NOMO-1 treated with DMSO at 0.1 percent for 48 hours (cell line): ENCODE data around the gene C19orf33.

Source experiments
- DNase-seq: peaks from one replicate; lab custom pipeline; 2025; ENCODE audit not compliant: unreplicated experiment; lab: John Stamatoyannopoulos, UW

The C19orf33 gene

GRCh38 chr19:38308006-38308766 lies 4.1 kb downstream of the C19orf33 start:
- no peak for DNase-seq

GRCh38 chr19:38308926-38309614 lies 5.0 kb downstream of the C19orf33 start:
- no peak for DNase-seq

- no peak for DNase-seq
Observed at GRCh38 chr19:38309615-38310278, 5.7 kb downstream of the C19orf33 start.

GRCh38 chr19:38310279-38310670 lies 6.2 kb downstream of the C19orf33 start:
- no peak for DNase-seq

- no peak for DNase-seq
Observed at GRCh38 chr19:38310986-38311385, 6.9 kb downstream of the C19orf33 start.

GRCh38 chr19:38315657-38316476 lies 11.8 kb downstream of the C19orf33 start, which contains the start of gene YIF1B:
YIF1B (minus strand) TSS chr19:38315947; CDS start chr19:38315917, 30 bp downstream.
- peak; percentile 97 for DNase-seq

GRCh38 chr19:38316477-38317067 lies 12.5 kb downstream of the C19orf33 start:
- no peak for DNase-seq

GRCh38 chr19:38317104-38317612 lies 13.1 kb downstream of the C19orf33 start:
- DNase-seq = peak; percentile 73

- no peak for DNase-seq
Observed at GRCh38 chr19:38318660-38319059, 14.6 kb downstream of the C19orf33 start.

GRCh38 chr19:38319421-38320258 lies 15.6 kb downstream of the C19orf33 start, which contains the start of gene KCNK6:
KCNK6 (plus strand) TSS chr19:38319845; CDS start chr19:38319951, 106 bp downstream.
- peak; percentile 20 for DNase-seq

- DNase-seq = no peak
Observed at GRCh38 chr19:38320969-38321339, 16.9 kb downstream of the C19orf33 start.

- no peak for DNase-seq
Observed at GRCh38 chr19:38321646-38322196, 17.7 kb downstream of the C19orf33 start.

GRCh38 chr19:38323291-38323690 lies 19.2 kb downstream of the C19orf33 start:
- DNase-seq = no peak

GRCh38 chr19:38324431-38324830 lies 20.4 kb downstream of the C19orf33 start:
- no peak for DNase-seq

GRCh38 chr19:38326591-38326990 lies 22.5 kb downstream of the C19orf33 start:
- DNase-seq = no peak

- no peak for DNase-seq
Observed at GRCh38 chr19:38329651-38330050, 25.6 kb downstream of the C19orf33 start.

- no peak for DNase-seq
Observed at GRCh38 chr19:38331728-38332127, 27.7 kb downstream of the C19orf33 start.

GRCh38 chr19:38333245-38333644 lies 29.2 kb downstream of the C19orf33 start:
- DNase-seq = no peak
